GM19035 (cell line): ENCODE measurements around the gene CASK.

ENCODE experiments used
- ATAC-seq: cut with Tn5 transposase; IDR thresholded peaks from one replicate; pipeline ENCODE4 v1.9.1; 2021; ENCODE audit not compliant: unreplicated experiment

CASK gene

DNA sequence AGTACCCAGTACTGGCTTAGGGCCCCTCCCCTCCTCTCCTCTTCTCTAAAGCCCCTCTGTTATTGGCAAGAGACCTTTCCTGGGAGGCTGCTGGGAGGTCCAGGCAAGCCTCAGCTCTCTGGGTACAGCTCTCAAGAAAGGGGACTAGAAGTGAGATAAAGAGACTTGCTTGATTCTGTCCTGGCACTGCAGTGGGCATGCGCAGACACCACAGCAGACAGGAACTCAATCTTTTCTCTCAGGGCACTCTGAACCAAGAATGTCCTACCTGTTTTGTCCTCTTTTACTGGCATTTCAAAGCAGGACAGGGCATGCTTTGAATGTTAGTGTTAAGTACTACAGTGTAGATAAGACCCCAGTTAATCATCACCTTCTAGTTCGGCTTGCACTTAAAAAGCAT is 401.3 kb downstream of the CASK start:
- no peak for ATAC-seq

DNA sequence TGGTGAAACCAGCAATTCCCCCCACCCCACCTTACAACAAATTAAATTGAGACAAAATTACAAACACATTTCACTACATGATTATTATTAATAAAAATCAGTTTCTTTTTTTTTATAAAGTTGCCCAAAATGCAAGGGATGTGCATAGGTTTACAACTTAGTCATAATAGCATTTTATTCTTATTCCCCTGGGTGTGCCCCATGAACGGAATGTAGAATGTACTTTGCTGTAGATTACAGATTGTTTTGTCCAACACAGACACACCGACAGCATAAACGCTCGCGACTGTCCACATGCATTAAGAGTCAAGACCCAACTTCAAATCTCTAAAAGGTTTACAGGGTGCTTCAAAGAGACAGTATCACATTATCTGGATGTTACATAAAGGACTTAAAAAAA is 403.9 kb downstream of the CASK start:
- no peak for ATAC-seq

- no peak for ATAC-seq
Observed at GRCh38 chrX:41518841-41519220, 404.5 kb downstream of the CASK start.

- ATAC-seq = no peak
Observed at GRCh38 chrX:41518127-41518840, 405.1 kb downstream of the CASK start.

GRCh38 chrX:41516999-41517765 is 406.2 kb downstream of the CASK start:
- ATAC-seq = no peak

GRCh38 chrX:41516456-41516855 is 406.9 kb downstream of the CASK start:
- ATAC-seq = no peak

DNA sequence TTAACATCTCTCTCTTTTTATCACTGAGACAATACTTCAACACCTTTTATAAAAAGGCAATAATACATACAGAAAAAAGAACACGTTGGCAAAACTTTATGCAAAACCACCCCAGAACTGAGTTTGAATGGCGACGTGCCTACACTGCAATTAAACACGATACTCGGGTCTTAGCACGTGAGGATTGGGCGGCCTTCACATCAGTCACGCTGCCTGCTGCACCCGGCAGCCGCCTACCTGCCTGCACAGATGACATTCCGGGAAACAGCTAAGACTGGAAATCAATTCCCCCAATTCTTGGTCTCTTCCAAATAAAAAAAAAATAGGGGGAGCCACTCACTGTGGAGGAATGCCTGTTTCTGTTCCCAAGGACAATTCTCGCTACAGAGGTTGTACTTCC is 408.0 kb downstream of the CASK start:
- no peak for ATAC-seq

DNA sequence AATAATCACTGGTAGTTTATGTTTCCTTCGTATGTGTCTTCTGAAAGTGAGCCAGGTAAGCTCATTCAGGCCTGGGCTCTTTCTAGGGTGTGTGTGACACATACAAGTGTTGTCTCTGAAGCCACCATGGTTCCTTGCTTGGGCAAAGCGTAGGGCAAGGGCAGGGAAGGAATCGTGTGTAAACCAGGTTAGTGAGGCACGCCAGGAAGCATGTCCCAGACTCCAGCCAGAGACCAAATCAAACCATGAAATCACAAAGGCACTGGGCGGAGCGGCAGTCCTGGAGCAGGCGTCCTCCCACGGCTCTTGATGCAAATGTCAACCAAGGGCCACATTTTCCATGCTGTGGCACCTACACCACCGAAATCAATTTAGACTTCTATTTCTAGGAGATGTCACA is 409.2 kb downstream of the CASK start:
- ATAC-seq = no peak

DNA sequence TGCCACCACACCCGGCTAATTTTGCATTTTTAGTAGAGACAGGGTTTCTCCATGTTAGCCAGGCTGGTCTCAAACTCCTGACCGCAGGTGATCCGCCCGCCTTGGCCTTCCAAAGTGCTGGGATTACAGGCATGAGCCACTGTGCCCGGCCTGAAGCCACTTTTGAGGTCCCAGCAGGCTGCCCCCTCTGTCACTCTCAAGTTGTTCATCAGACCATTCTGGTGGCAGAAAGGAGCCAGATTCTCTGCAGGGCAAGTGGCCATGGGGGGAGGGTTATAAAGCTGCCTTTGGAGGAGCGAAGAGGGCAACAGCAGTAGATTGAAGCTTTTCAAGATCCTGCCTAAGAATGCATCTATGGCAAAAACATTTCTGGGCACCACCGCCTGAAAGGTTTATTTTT is 410.5 kb downstream of the CASK start:
- peak; percentile 21 for ATAC-seq

DNA sequence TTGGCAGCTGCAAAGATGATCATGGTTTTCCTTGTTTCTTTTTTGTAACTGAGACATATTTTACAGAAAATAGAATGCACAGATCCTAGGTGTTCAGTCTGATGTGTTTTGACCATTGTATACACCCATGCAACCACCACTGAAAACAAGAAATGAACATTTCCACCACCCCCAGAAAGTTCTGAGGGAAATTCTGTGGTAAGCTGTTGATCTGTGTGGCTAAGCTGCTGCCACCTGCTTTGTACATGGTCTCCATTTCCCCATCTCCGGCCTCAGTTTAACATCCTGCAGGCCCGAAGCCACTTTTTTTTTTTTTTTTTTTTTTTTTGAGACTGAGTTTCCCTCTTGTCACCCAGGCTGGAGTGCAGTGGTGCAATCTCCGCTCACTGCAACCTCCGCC is 411.0 kb downstream of the CASK start:
- peak; percentile 98 for ATAC-seq

GRCh38 chrX:41507919-41508318 is 415.4 kb downstream of the CASK start:
- no peak for ATAC-seq

DNA sequence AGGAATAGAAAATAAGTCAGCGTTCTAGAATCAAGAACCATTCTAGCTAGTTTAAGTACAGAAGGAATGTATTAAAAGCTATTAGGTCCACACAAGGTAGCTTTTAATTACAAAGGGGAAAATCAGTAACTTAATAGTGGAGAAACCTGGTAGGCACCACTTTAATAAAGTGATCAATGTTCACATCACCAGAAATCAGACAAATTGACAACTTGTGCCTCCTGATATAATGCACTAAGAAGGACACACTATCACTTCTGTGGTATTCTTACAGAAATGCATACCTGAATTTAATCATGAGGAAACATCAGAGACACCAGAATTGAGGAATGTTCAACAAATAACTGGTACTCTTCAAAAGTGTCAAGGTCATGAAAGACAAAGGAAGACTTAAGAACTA is 421.4 kb downstream of the CASK start:
- no peak for ATAC-seq

GRCh38 chrX:41499984-41500383 is 423.4 kb downstream of the CASK start:
- ATAC-seq = no peak

DNA sequence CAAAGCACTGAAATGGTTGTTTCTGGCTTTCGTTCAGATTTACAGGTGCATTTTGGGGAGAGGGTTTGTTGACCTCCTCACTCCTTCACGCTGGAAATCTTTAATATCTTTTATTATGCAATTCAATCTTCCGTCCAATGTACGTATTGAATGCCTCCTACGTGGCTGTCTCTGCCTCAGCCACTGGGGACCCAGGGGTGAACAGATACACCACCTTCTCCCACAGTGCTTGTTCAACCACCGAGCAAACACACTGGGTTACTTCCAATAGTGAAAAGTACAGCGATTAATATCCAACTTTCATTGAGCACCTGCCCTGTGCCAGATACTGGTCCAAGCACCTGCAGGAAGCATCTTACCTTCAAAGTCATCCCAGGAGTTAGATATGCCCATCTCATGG is 424.2 kb downstream of the CASK start:
- ATAC-seq = no peak

DNA sequence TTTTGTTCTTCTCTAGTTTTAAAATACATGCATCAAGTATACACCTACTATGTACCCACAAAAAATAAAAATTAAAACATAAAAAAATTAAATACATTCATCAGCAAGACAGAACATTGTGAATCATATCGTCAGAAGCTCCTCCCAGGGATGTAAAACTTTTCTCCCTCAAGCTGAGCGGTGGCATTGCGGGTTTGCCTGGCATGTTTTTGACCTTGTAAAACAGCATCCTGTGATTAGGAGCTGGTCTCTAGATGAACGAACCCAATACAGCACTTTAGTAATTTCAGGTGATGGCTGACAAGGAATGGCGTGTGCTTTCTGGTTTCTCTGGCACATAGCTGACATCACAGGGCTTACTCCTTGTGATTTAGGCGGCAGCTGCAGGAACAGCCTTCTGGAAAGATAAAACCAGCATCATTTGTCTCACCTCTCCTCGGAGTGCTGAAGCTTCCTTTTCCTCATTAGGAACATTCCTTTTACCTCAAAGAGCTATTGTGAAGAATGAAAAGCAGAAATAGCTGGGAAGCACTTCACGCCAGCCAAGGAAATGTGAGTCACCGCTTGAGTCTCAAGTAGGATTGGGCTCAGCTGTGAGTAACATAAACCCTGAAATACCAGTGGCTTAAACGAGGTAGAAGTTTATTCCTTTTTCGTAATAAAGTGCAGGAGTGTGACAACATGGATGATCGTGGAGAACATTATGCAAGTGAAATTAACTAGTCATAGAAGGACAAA is 431.9 kb downstream of the CASK start:
- ATAC-seq = no peak

- no peak for ATAC-seq
Observed at GRCh38 chrX:41490446-41490845, 432.9 kb downstream of the CASK start.

- no peak for ATAC-seq
Observed at GRCh38 chrX:41482154-41482850, 441.1 kb downstream of the CASK start.

GRCh38 chrX:41481264-41482109 is 441.9 kb downstream of the CASK start:
- no peak for ATAC-seq

DNA sequence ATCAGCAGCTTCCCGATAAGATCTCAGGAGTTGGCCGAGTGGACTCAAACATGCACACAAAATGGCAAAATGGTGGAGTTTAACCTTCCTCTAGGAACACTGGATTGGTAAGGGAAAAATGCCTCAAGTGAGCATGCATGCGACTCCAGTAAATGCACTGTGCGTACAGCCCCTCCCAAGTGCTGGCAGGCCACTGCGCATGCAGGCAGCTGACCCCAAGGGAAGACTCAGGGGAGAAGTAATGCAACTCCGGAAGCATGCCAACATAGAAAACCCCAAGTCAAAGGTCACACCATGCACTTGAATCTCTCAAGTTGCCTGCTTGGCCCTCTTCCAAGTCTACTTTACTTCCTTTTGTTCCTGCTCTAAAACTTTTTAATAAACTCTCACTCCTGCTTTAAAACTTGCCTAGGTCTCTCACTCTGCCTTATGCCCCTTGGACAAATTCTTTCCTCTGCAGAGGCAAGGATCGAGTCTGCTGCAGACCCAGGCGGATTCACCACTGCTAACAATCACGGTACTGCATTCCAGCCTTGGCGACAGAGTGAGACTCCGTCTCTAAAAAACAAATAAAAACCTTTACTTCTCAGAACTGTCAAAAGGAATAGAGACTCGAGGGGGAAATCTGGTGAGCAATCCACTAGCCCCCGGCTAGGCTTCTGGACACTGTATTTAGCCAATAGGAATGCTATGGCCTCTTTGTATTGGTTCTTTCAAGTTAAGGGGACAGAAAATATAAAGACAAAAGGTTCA is 442.7 kb downstream of the CASK start:
- ATAC-seq = no peak
